PC-9 (cell line): ENCODE data around the gene VPS13A. TPM values are rescaled to one million over a fixed set of nuclear protein-coding genes. Genes with fewer than 3 reads are reported as not detected.

Source experiments
- BruUV-seq: library from RNA; stranded (reverse); fragments of 400-500 nt; replicated peaks from 2 replicates; lab custom pipeline; 2021; lab: Mats Ljungman, UMichigan
- CTCF ChIA-PET: fragments of 300-600 bp; sonication (Branson Sonifier 250); formaldehyde crosslinking; loops from one replicate; lab custom pipeline; 2022; ENCODE audit warnings: antibody characterized with exemption; lab: Charles Lee
- POLR2A ChIA-PET: fragments of 300-600 bp; sonication (Branson Sonifier 250); formaldehyde crosslinking; loops from one replicate; lab custom pipeline; 2022; ENCODE audit warnings: antibody characterized with exemption; ENCODE audit not compliant: unreplicated experiment; lab: Charles Lee
- DNase-seq, 2 experiments: peaks; one replicate each; pipeline versions ENCODE4 v3.0.0 to v3.0.0-alpha.2; 2015 to 2022; ENCODE audit warnings: mixed read lengths in 1 of 2
- H2AFZ ChIP-seq: fragments of 200-600 bp; sonication (generic); 2 replicates; pipeline ENCODE4 v1.8.1; 2017; ENCODE audit warnings: antibody characterized with exemption
- H3F3A ChIP-seq: fragments of 200-600 bp; sonication (generic); 2 replicates; pipeline ENCODE4 v1.8.1; 2017; ENCODE audit warnings: antibody characterized with exemption, mild to moderate bottlenecking, low read depth; ENCODE audit not compliant: insufficient read depth
- H3K27ac ChIP-seq: fragments of 200-600 bp; sonication (generic); 2 replicates; pipeline ENCODE4 v1.6.1; 2016; ENCODE audit warnings: mixed run types
- H3K27me3 ChIP-seq: fragments of 200-600 bp; sonication (generic); 2 replicates; pipeline ENCODE4 v1.6.1; 2016; ENCODE audit warnings: low read depth, mixed run types; ENCODE audit not compliant: insufficient read depth
- H3K36me3 ChIP-seq: fragments of 200-600 bp; sonication (generic); 2 replicates; pipeline ENCODE4 v1.6.1; 2016; ENCODE audit warnings: low read depth, mixed run types
- H3K4me1 ChIP-seq: fragments of 200-600 bp; sonication (generic); replicated peaks from 2 replicates; pipeline ENCODE4 v1.6.1; 2016; ENCODE audit warnings: mixed run types; ENCODE audit not compliant: insufficient read depth
- H3K4me2 ChIP-seq: fragments of 200-600 bp; sonication (generic); 2 replicates; pipeline ENCODE4 v1.6.1; 2017; ENCODE audit warnings: mixed run types
- H3K4me3 ChIP-seq: fragments of 200-600 bp; sonication (generic); 2 replicates; pipeline ENCODE4 v1.6.1; 2016; ENCODE audit warnings: mixed run types
- H3K79me2 ChIP-seq: fragments of 200-600 bp; sonication (generic); 2 replicates; pipeline ENCODE4 v1.6.1; 2017; ENCODE audit warnings: low read depth, mixed run types
- H3K9me2 ChIP-seq: fragments of 200-600 bp; sonication (generic); 2 replicates; pipeline ENCODE4 v1.8.1; 2017; ENCODE audit warnings: mild to moderate bottlenecking; ENCODE audit not compliant: insufficient read depth
- H3K9me3 ChIP-seq: fragments of 200-600 bp; sonication (generic); 2 replicates; pipeline ENCODE4 v1.8.1; 2016; ENCODE audit warnings: low read depth; ENCODE audit not compliant: insufficient read depth
- H4K20me1 ChIP-seq: fragments of 200-600 bp; sonication (generic); 2 replicates; pipeline ENCODE4 v1.8.1; 2017; ENCODE audit not compliant: insufficient read depth
- EZH2 ChIP-seq: fragments of 200-600 bp; sonication (generic); IDR thresholded peaks from 2 replicates; pipeline ENCODE4 v1.8.0; 2017; ENCODE audit warnings: antibody characterized with exemption, low read depth
- intact Hi-C: fragments of 100-400 bp; cut with micrococcal nuclease; formaldehyde crosslinking; loops from one replicate; pipeline ENCODE4 v1.10.0; 2022; ENCODE audit not compliant: unreplicated experiment
- total RNA-seq: library from RNA; stranded (reverse); gene quantifications from 2 replicates; pipeline ENCODE4 v1.2.3, GENCODE V29; 2021
- TF ChIP-seq, protein P1 (sequence below): fragments of 200-600 bp; sonication (generic); conservative IDR thresholded peaks from 2 replicates; pipeline ENCODE4 v1.6.1; 2017; ENCODE audit warnings: mixed run types, antibody characterized with exemption, mild to moderate bottlenecking, moderate library complexity

The VPS13A gene
- total RNA-seq, 1 experiment from 2014 or later, result 53.9 TPM

DNA sequence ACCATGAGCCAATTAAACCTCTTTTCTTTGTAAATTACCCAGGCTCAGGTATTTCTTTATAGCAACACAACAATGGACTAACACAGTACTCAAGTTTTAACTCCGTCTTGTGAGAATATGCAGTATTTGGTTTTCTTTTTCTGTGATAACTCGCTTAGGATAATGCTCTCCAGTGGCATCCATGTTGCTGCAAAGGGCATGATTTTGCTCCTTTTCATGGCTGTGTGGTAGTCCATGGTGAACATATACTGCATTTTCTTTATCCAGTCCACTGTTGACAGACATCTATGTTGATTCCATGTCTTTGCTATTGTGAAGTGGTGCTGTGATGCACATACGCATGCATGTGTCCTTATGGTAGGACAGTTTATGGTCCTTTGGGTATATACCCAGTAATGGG lies 10.9 kb downstream of the VPS13A start:
- Histone ChIP-seq H3K36me3 (no peaks in the 10 kb centered on the region), H3K4me2 (no peak overlapping the region), H3K27me3 (no peaks in the 10 kb centered on the region), H3K27ac (no peak overlapping the region), H4K20me1 (no peaks in the 10 kb centered on the region), H3K4me1 (no peaks in the 10 kb centered on the region), H3K79me2 (peaks cover 98% of the 10 kb centered on the region), H3K4me3 (no peak overlapping the region), H3F3A (no peaks in the 10 kb centered on the region), H2AFZ (no peak overlapping the region), H3K9me3 (no peaks in the 10 kb centered on the region), H3K9me2 (no peaks in the 10 kb centered on the region)
- no peak for TF ChIP-seq EZH2
- TF ChIP-seq, protein P1, sequence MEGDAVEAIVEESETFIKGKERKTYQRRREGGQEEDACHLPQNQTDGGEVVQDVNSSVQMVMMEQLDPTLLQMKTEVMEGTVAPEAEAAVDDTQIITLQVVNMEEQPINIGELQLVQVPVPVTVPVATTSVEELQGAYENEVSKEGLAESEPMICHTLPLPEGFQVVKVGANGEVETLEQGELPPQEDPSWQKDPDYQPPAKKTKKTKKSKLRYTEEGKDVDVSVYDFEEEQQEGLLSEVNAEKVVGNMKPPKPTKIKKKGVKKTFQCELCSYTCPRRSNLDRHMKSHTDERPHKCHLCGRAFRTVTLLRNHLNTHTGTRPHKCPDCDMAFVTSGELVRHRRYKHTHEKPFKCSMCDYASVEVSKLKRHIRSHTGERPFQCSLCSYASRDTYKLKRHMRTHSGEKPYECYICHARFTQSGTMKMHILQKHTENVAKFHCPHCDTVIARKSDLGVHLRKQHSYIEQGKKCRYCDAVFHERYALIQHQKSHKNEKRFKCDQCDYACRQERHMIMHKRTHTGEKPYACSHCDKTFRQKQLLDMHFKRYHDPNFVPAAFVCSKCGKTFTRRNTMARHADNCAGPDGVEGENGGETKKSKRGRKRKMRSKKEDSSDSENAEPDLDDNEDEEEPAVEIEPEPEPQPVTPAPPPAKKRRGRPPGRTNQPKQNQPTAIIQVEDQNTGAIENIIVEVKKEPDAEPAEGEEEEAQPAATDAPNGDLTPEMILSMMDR, result no peak
- CTCF ChIA-PET, result interaction anchor here (0.6 to 0.7 kb wide), 2 partner anchors 18 to 486 kb away, joined by 4 to 10 read pairs; no protein-coding TSS in a partner anchor
- intact Hi-C loops, result no loop called here
- no TSS peak for BruUV-seq
- POLR2A ChIA-PET, result no interaction called here
- DNase-seq, result no peak

DNA sequence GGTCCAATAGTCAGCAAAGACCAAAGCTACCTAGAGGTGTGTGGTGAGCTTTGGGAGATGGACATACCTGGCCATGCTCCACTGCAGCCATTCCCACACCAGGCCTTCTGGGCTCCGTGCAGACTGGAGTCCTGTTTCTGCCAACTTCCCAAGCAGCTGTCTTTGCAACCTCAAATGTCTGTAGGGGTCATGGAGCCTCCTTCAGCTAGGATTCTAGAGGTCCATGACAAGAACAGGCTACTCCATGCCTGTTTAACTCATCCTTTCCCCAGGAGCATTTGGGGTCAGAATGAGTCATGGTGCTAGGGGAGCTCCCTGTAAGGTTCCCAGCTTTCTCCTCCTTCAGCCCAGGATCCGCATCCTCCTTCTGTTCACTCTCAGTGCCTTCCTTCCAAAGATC lies 17.1 kb downstream of the VPS13A start:
- CTCF ChIA-PET, result no interaction called here
- H3K79me2 ChIP-seq, result peaks cover 82% of the 10 kb centered on the region
- intact Hi-C loops, result no loop called here

DNA sequence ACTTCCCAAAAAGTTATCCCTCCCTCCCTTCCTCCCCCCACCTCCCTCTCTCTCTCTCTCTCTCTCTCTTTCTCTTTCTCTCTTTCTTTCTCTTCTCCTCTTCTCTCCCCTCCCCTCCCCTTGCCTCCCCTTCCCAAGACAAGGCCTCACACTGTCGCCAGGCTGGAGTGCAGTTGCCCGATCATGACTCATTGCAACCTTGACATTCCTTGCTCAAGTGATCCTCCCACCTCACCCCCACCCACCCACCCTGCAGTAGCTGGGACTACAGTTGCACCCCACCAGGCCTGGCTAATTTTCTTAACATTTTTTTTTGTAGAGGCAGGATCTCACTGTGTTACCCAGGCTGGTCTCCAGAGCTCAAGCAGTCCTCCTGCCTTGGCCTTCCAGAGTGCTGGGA lies 32.8 kb downstream of the VPS13A start:
- no peak for DNase-seq
- Histone ChIP-seq H3K4me1 (no peaks in the 10 kb centered on the region), H3K27ac (no peak overlapping the region), H3F3A (no peaks in the 10 kb centered on the region; the same call in 1 of the 2 replicates), H4K20me1 (no peaks in the 10 kb centered on the region), H3K36me3 (0 out of 2 replicates have a peak, but pooled peaks cover 3% of the 10 kb centered on the region), H2AFZ (no peak overlapping the region), H3K4me3 (no peak overlapping the region), H3K4me2 (no peak overlapping the region), H3K27me3 (no peaks in the 10 kb centered on the region), H3K9me3 (no peaks in the 10 kb centered on the region), H3K79me2 (no peaks in the 10 kb centered on the region), H3K9me2 (no peaks in the 10 kb centered on the region)
- CTCF ChIA-PET, result no interaction called here
- BruUV-seq, result no TSS peak
- intact Hi-C loops, result no loop called here
- no peak for TF ChIP-seq EZH2
- TF ChIP-seq, protein P1, result no peak
- POLR2A ChIA-PET, result no interaction called here

More for the DNA sequence above, 17.1 kb downstream of the VPS13A start:
- Histone ChIP-seq H3K36me3 (no peaks in the 10 kb centered on the region), H3K9me2 (no peaks in the 10 kb centered on the region), H3K9me3 (no peaks in the 10 kb centered on the region), H3K4me3 (no peak overlapping the region), H3K4me1 (no peaks in the 10 kb centered on the region), H3F3A (no peaks in the 10 kb centered on the region), H3K4me2 (no peak overlapping the region), H4K20me1 (peaks cover 5% of the 10 kb centered on the region), H3K27me3 (no peaks in the 10 kb centered on the region), H3K27ac (no peak overlapping the region), H2AFZ (no peak overlapping the region)
- DNase-seq, result no peak
- no TSS peak for BruUV-seq
- POLR2A ChIA-PET, result no interaction called here
- TF ChIP-seq, protein P1, result no peak
- TF ChIP-seq EZH2, result no peak
